Measurements from ENCODE around the gene NBPF1. TPM values are rescaled to one million over a fixed set of nuclear protein-coding genes. Genes with fewer than 3 reads are reported as not detected.
"Not testable (repeated sequence)": the region's sequence is repeated elsewhere in the genome, so short reads cannot be mapped to it uniquely, and the experiment has no call there.

The NBPF1 gene
- total RNA-seq, 2 experiments from 2014 or later, result 1.6 to 1.9 TPM

GRCh38 chr1:16565324-16565723 lies 48.0 kb downstream of the NBPF1 start:
- H3K4me3 Mint-ChIP-seq; CTCF ChIA-PET; H3K36me3 Mint-ChIP-seq (ENCODE audit: low read depth); H3K27me3 Mint-ChIP-seq (ENCODE audit: low read depth); H3K27ac Mint-ChIP-seq; DNase-seq; H3K4me1 Mint-ChIP-seq (ENCODE audit: low read depth); intact Hi-C loops (cut with micrococcal nuclease); H3K9me3 Mint-ChIP-seq: not testable (repeated sequence)

- CTCF ChIA-PET; H3K4me1 Mint-ChIP-seq (ENCODE audit: low read depth); H3K27me3 Mint-ChIP-seq (ENCODE audit: low read depth); H3K4me3 Mint-ChIP-seq; H3K9me3 Mint-ChIP-seq; H3K27ac Mint-ChIP-seq; DNase-seq; H3K36me3 Mint-ChIP-seq (ENCODE audit: low read depth); intact Hi-C loops (cut with micrococcal nuclease): not testable (repeated sequence)
Measured at GRCh38 chr1:16561035-16561434, 52.3 kb downstream of the NBPF1 start.

- H3K36me3 Mint-ChIP-seq (ENCODE audit: low read depth); H3K4me1 Mint-ChIP-seq (ENCODE audit: low read depth); H3K27ac Mint-ChIP-seq; H3K4me3 Mint-ChIP-seq; H3K9me3 Mint-ChIP-seq; intact Hi-C loops (cut with micrococcal nuclease); CTCF ChIA-PET; DNase-seq; H3K27me3 Mint-ChIP-seq (ENCODE audit: low read depth): not testable (repeated sequence)
Measured at GRCh38 chr1:16560498-16560897, 52.9 kb downstream of the NBPF1 start.

DNA sequence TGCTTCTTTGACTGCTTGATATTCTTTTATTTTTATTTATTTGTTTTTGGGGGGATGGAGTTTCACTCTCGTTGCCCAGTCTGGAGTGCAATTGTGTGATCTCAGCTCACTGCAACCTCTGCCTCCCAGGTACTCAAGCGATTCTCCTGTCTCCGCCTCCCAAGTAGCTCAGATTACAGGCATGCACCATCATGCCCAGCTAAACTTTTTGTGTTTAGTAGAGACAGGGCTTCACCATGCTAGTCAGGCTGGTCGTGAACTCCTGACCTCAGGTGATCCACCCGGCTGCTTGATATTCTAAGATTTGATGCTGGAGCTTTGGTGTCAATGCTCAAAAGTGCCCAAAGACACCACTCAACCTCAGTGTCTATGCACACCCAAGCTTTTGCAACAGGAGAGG lies 53.7 kb downstream of the NBPF1 start:
- CTCF ChIA-PET; H3K36me3 Mint-ChIP-seq (ENCODE audit: low read depth); intact Hi-C loops (cut with micrococcal nuclease); H3K4me1 Mint-ChIP-seq (ENCODE audit: low read depth); DNase-seq; H3K4me3 Mint-ChIP-seq; H3K9me3 Mint-ChIP-seq; H3K27ac Mint-ChIP-seq; H3K27me3 Mint-ChIP-seq (ENCODE audit: low read depth): not testable (repeated sequence)

- H3K4me1 Mint-ChIP-seq (ENCODE audit: low read depth); H3K27me3 Mint-ChIP-seq (ENCODE audit: low read depth); H3K9me3 Mint-ChIP-seq; H3K4me3 Mint-ChIP-seq; intact Hi-C loops (cut with micrococcal nuclease); H3K36me3 Mint-ChIP-seq (ENCODE audit: low read depth); DNase-seq; CTCF ChIA-PET; H3K27ac Mint-ChIP-seq: not testable (repeated sequence)
Measured at GRCh38 chr1:16557034-16557433, 56.3 kb downstream of the NBPF1 start.

GRCh38 chr1:16553244-16553643 lies 60.1 kb downstream of the NBPF1 start:
- H3K27me3 Mint-ChIP-seq (ENCODE audit: low read depth); CTCF ChIA-PET; H3K36me3 Mint-ChIP-seq (ENCODE audit: low read depth); H3K9me3 Mint-ChIP-seq; DNase-seq; H3K4me3 Mint-ChIP-seq; H3K4me1 Mint-ChIP-seq (ENCODE audit: low read depth); H3K27ac Mint-ChIP-seq; intact Hi-C loops (cut with micrococcal nuclease): not testable (repeated sequence)

- intact Hi-C loops (cut with micrococcal nuclease); DNase-seq; H3K27ac Mint-ChIP-seq; H3K4me3 Mint-ChIP-seq; H3K9me3 Mint-ChIP-seq; CTCF ChIA-PET; H3K36me3 Mint-ChIP-seq (ENCODE audit: low read depth); H3K4me1 Mint-ChIP-seq (ENCODE audit: low read depth); H3K27me3 Mint-ChIP-seq (ENCODE audit: low read depth): not testable (repeated sequence)
Measured at GRCh38 chr1:16550212-16550918, 63.0 kb downstream of the NBPF1 start.

- intact Hi-C loops (cut with micrococcal nuclease); DNase-seq; H3K27me3 Mint-ChIP-seq (ENCODE audit: low read depth); H3K27ac Mint-ChIP-seq; CTCF ChIA-PET; H3K9me3 Mint-ChIP-seq; H3K4me3 Mint-ChIP-seq; H3K36me3 Mint-ChIP-seq (ENCODE audit: low read depth); H3K4me1 Mint-ChIP-seq (ENCODE audit: low read depth): not testable (repeated sequence)
Measured at GRCh38 chr1:16549545-16549944, 63.8 kb downstream of the NBPF1 start.

- intact Hi-C loops (cut with micrococcal nuclease); CTCF ChIA-PET: not testable (repeated sequence)
Measured at GRCh38 chr1:16547502-16548241, 65.7 kb downstream of the NBPF1 start.

DNA sequence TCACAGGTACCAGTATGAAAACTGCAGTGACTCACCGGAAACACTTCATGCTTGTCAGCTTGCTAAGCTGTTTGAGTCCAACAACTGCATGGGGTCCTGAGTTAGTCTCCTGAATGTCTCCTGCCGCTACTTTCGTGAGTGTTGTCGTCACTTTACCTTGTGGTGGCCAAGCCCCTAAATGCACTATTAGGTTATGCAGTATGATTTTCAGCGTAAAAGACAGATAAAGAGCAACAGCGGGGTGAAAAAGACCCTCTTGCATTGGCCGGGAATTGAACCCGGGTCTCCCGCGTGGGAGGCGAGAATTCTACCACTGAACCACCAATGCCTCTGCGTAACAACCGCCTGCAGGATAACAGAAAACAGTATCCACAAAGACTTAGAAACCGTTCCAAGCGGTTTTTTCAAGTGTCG lies 67.7 kb downstream of the NBPF1 start:
- intact Hi-C loops (cut with micrococcal nuclease); H3K4me3 Mint-ChIP-seq; H3K4me1 Mint-ChIP-seq (ENCODE audit: low read depth); H3K9me3 Mint-ChIP-seq; H3K27ac Mint-ChIP-seq; H3K36me3 Mint-ChIP-seq (ENCODE audit: low read depth); CTCF ChIA-PET; H3K27me3 Mint-ChIP-seq (ENCODE audit: low read depth): not testable (repeated sequence)
- DNase-seq, result peak; percentile 25

More at GRCh38 chr1:16547502-16548241, 65.7 kb downstream of the NBPF1 start:
- H3K4me3 Mint-ChIP-seq; H3K36me3 Mint-ChIP-seq (ENCODE audit: low read depth); H3K27me3 Mint-ChIP-seq (ENCODE audit: low read depth); DNase-seq; H3K9me3 Mint-ChIP-seq; H3K4me1 Mint-ChIP-seq (ENCODE audit: low read depth); H3K27ac Mint-ChIP-seq: not testable (repeated sequence)

GRCh38 chr1:16540421-16540893 lies 72.9 kb downstream of the NBPF1 start:
- intact Hi-C loops (cut with micrococcal nuclease); H3K27me3 Mint-ChIP-seq (ENCODE audit: low read depth): not testable (repeated sequence)

DNA sequence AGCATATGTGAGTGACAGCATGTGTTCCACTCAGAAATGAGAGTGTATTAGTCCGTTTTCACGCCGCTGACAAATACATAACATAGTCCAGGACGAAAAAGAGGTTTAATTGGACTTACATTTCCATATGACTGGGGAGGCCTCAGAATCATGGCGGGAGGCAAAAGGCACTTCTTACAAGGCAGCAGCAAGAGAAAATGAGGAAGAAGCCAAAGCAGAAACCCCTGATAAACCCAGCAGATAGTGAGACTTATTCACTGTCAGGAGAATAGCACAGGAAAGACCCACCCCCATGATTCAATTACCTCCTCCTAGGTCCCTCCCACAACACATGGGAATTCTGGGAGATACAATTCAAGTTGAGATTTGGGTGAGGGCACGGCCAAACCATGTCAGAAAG lies 75.8 kb downstream of the NBPF1 start:
- H3K9me3 Mint-ChIP-seq; H3K27ac Mint-ChIP-seq; intact Hi-C loops (cut with micrococcal nuclease); DNase-seq; H3K4me1 Mint-ChIP-seq (ENCODE audit: low read depth); H3K36me3 Mint-ChIP-seq (ENCODE audit: low read depth); H3K4me3 Mint-ChIP-seq: not testable (repeated sequence)
- H3K27me3 Mint-ChIP-seq (ENCODE audit: low read depth), result peaks cover 20% of the 10 kb centered on the region
- CTCF ChIA-PET, result interaction anchor here (0.7 kb wide), 1 partner anchor 103 kb away, joined by 3 read pairs; no protein-coding TSS in a partner anchor

More at GRCh38 chr1:16540421-16540893, 72.9 kb downstream of the NBPF1 start:
- H3K4me3 Mint-ChIP-seq; DNase-seq; H3K36me3 Mint-ChIP-seq (ENCODE audit: low read depth); H3K4me1 Mint-ChIP-seq (ENCODE audit: low read depth); H3K9me3 Mint-ChIP-seq; H3K27ac Mint-ChIP-seq: not testable (repeated sequence)
- CTCF ChIA-PET, result interaction anchor here (0.6 kb wide), 2 partner anchors 118 to 195 kb away, joined by 3 read pairs; no protein-coding TSS in a partner anchor

- H3K36me3 Mint-ChIP-seq (ENCODE audit: low read depth); H3K4me3 Mint-ChIP-seq; CTCF ChIA-PET; H3K9me3 Mint-ChIP-seq; H3K27ac Mint-ChIP-seq; H3K4me1 Mint-ChIP-seq (ENCODE audit: low read depth); intact Hi-C loops (cut with micrococcal nuclease); DNase-seq: not testable (repeated sequence)
- H3K27me3 Mint-ChIP-seq (ENCODE audit: low read depth), result peaks cover 24% of the 10 kb centered on the region
Measured at GRCh38 chr1:16536796-16537195, 76.6 kb downstream of the NBPF1 start.

All from activated naive CD4-positive, alpha-beta T cell treated with anti-CD3 and anti-CD28 coated beads for 36 hours (primary cell).